Stimulated activated CD4-positive, alpha-beta T cell treated with anti-CD3 and anti-CD28 coated beads, Interleukin-15, amount 100 ng/mL, for 48 hours (primary cell): ENCODE data around the gene HDAC8.

Experiments
- DNase-seq, 2 donors: peaks; one replicate each; pipeline ENCODE4 v3.0.0-alpha.2; 2020; ENCODE audit warnings: low read depth in 2 of 2

HDAC8 gene

DNA sequence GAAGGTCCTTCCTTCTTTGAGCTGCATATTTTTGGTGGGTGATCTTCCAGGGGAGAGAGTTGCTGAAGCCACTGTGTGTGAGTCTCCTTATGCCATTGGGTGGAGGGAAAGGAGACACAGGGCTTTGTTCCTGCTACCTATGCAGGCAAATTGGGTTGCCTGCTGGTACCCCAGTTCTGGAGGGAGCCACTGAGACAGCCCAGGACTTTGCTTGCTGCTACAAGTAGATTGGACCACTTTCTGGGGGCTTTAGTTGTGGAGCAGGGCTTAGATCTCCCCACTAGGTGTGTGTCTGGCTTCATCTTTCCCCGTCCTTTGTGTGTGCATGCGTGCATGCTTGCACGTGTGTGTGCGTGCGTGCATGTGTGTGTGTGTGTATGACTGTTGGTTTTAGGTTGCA is 276.9 kb downstream of the HDAC8 start:
- DNase-seq: no peak

DNA sequence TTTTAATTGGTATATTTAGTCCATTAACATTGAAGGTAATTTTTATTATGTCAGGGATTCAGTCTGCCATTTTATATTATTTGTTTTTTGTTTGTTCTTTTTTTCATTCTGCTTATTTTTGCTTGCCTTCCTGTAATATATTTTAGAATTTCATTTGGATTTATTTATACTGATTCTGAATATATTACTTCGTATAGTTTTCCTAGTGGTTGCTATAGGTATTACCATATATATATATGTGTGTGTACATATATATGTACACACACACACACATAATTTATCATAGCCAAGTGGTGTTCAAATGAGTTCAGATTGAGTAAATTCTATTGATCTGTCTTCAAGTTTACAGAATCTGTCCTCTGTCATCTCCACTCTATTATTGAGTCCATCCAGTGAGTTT is 278.1 kb downstream of the HDAC8 start:
- no peak for DNase-seq

DNA sequence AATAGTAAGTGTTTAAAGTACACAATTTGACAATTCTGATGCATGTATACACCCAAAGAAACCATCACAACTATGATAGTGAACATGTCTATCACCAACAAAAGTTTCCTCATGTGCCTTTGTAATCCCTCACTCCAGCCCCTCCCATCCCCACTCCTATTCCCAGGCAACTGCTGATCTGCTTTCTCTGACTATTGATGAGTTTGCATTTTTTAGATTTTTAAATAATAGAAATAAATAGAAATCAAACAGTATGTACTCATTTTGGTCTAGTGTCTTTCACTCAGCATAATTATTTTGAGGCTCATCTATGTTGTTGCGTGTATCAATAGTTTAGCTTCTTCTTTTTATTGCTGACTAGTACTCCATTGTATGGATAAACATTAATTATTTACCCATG is 290.3 kb downstream of the HDAC8 start:
- DNase-seq: no peak

DNA sequence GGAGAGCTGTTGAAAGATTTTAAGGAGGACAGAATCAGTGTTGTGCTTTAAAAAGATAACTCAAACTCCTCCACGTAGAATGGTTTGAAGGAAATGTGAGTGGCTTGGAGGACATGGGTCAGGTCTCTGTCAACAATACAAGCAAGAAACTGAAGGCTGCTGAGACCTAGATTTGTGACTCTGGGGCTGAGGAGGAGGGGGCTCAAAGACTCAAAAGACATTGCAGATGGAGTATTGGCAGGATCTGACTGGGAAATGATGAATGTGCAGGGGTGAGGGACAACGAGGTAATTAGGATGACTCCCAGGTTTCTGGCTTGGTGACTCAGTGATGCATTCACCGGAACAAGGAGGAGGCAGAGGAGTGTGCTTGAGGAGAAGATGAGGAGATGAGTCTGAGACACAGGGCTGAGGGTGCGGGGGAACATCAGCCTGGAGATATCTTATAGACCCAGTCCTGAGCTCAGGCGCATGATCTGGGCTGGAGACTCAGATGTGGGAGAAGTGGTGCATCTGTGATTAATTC is 292.3 kb downstream of the HDAC8 start:
- DNase-seq: no peak
